Gastroesophageal sphincter (tissue), 2 donors: Measurements from ENCODE around the gene CNTNAP1.
A peak's percentile ranks its signal among the peaks of the same experiment; 100 is the strongest.

Experiments
- POLR2A ChIP-seq, 2 donors: fragments of 450-650 bp; IDR thresholded peaks; one replicate each; pipeline ENCODE4 v1.6.1; 2017; ENCODE audit warnings: antibody characterized with exemption in 2 of 2, mild to moderate bottlenecking in 2 of 2, moderate library complexity in 1 of 2
- POLR2AphosphoS5 ChIP-seq: sonication (generic); formaldehyde crosslinking; IDR thresholded peaks from one replicate; pipeline ENCODE4 v1.6.1; 2017; ENCODE audit warnings: antibody characterized with exemption

GRCh38 chr17:42673885-42674754, 8.2 kb upstream of the CNTNAP1 start:
- TF ChIP-seq POLR2A (IDR thresholded peaks at IDR 0.05) (peak in 1 of 2 donors; percentile 1), POLR2AphosphoS5 (no peak)
